Astrocyte of the cerebellum (primary cell): ENCODE results near the gene KHK.
"Not testable (repeated sequence)": the region's sequence is repeated elsewhere in the genome, so short reads cannot be mapped to it uniquely, and the experiment has no call there.

Source experiments
- DNase-seq: peaks from one replicate; pipeline ENCODE4 v3.0.0-alpha.2; 2011; ENCODE audit warnings: low read depth
- H3K4me3 ChIP-seq: 2 replicates; pipeline ENCODE4 v1.5.1; 2011; ENCODE audit warnings: mild to moderate bottlenecking, low read depth, low read length, moderate library complexity
- CTCF ChIP-seq: IDR thresholded peaks from 2 replicates; pipeline ENCODE4 v1.5.1; 2012; ENCODE audit warnings: low read length, low read depth, moderate library complexity, mild to moderate bottlenecking; ENCODE audit errors: missing control alignments
- in situ Hi-C: cut with HindIII; loops from 2 replicates; pipeline ENCODE4 v1.10.0; 2017; ENCODE audit warnings: low sequenced_read_pairs

The KHK gene

GRCh38 chr2:27074738-27075565 lies 11.6 kb upstream of the KHK start:
- in situ Hi-C loops = no loop called here
- DNase-seq = no peak
- TF ChIP-seq CTCF = no peak
- no peak overlapping the region for H3K4me3 ChIP-seq

DNA sequence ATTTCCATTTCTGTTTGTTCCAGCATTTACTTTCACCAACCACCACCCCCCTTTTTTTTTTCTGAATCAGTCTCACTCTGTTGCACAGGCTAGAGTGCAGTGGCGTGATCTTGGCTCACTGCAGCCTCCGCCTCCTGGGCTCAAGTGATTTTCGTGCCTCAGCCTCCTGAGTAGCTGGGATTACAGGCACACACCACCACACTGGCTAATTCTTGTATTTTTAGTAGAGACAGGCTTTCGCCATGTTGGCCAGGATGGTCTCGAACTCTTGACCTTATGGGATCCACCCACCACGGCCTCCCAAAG lies 11.1 kb upstream of the KHK start:
- H3K4me3 ChIP-seq, in situ Hi-C loops, DNase-seq: not testable (repeated sequence)

- TF ChIP-seq CTCF = no peak
- no peak overlapping the region for H3K4me3 ChIP-seq
- in situ Hi-C loops = no loop called here
- no peak for DNase-seq
Observed at GRCh38 chr2:27076323-27076722, 10.2 kb upstream of the KHK start.

- no peak for DNase-seq
- H3K4me3 ChIP-seq = no peak overlapping the region
- TF ChIP-seq CTCF = no peak
- in situ Hi-C loops = no loop called here
Observed at GRCh38 chr2:27077231-27077630, 9.3 kb upstream of the KHK start.

- H3K4me3 ChIP-seq = peak within 1 kb of the TSS; percentile 63
- TF ChIP-seq CTCF = no peak
- in situ Hi-C loops = no loop called here
- peak; percentile 94 for DNase-seq
Observed at GRCh38 chr2:27078267-27079194, 8.0 kb upstream of the KHK start, which contains the start of gene EMILIN1. Gene EMILIN1 (plus strand): TSS chr2:27078615. CDS start chr2:27079066, 451 bp downstream.

DNA sequence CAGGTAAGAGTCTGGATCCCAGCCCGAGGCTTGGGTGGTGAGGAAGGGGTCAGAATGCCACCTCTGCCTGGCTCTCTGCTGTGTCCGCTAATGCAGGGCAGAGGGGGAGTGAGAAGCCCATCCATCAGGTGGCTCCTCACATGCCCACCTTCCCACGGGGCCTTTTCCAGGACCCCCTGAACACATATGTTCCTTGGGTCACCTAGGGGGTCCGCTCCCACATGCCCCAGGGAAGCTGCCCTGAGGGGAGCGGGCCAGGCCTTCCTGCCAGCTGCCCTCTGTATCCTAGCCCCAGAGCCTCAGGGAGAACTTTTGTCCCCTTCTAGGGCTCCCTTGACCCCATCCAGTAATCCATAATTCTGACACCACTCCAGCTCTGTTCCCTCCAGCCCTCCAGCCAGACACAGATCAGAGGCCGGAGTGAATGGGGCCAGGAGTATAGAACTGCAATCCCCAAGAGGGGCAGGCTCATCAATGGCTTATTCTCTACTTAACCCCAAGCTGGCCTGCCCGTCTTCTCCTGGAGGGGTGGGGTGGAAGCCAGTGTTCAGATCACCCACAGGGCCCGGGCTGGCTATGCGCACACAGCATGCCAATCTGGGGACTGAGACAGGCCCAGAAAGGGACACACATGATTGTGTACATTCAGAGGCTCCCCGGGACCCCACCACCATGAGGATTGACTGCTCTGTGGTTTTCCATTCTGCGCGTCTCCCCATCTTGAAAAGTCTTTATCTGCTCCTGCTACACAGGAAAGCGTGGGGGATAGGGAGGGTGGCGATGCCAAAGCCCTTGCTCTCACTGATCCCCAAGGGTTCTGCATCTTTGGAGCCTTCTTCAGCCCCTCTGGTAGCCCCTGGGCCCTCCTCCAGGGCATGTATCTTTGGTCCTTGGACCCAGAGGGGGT lies 7.1 kb upstream of the KHK start:
- DNase-seq = no peak
- in situ Hi-C loops = no loop called here
- peak overlapping the region; percentile 63 for H3K4me3 ChIP-seq
- TF ChIP-seq CTCF = no peak
